Measurements from ENCODE around the gene KCND2.

The KCND2 gene

DNA sequence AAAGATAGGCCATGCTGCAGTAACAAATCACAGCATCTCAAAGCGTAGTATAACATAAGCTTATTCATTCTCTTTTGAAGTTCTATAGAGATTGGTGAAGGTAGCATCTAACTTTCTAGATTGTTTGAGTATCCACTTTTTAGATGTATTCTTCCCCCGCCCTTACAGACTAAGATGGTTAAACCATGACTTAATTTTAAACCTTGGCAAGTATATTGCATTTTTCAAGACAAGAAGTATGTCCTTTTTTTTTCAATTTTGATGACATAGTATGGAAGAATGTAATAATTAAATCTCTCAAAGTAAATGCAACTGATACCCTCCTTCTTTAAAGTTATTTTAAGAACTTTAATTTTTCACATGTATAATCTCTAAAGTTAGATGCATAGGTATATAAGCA lies 190.0 kb downstream of the KCND2 start:
- TF ChIP-seq POLR2A (IDR thresholded peaks at IDR 0.05; ENCODE audit: low read length) (no peak), GATA1 (IDR thresholded peaks at IDR 0.05; ENCODE audit: low read depth, low read length) (no peak)
- no peak for DNase-seq

DNA sequence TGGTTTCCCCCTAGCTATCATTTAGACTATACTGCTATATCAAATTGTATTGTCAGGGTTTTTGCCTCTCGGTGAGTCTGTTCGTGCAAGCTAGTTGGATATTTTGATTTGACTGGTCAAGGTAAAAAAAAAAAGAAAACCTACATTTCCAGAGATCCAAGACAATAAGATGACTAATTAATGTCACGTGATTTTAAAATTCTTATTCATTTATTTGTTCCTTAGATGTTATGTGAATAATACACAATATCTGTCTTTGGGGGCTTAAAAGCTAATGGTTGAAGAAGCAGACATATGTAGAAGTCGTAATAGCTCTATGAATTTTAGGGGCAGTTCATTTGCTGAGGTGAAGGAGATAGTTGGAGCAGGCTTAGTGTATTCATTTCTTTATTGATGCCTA lies 191.1 kb downstream of the KCND2 start:
- TF ChIP-seq GATA1 (IDR thresholded peaks at IDR 0.05; ENCODE audit: low read depth, low read length), result no peak
- no peak for DNase-seq

DNA sequence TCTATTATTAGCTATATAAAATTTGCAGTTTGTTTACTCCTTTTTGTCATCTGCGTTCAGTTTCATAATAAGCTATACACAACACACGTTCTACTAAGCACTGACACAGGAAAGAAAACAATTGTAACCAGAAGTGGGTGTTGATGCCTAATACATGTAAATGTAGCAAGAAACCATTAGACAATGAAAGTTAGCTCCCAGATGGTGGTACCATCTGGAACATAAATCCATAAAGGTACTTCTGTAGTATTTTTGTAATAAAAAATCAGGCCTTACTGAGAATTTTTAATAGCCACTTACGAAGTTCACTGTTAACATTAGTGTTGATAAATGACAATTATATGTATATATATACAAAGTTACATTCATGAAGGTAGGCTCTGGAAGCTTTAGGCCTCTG lies 194.7 kb downstream of the KCND2 start:
- DNase-seq, result no peak
- TF ChIP-seq POLR2A (IDR thresholded peaks at IDR 0.05; ENCODE audit: low read length) (no peak), GATA1 (IDR thresholded peaks at IDR 0.05; ENCODE audit: low read depth, low read length) (no peak)

DNA sequence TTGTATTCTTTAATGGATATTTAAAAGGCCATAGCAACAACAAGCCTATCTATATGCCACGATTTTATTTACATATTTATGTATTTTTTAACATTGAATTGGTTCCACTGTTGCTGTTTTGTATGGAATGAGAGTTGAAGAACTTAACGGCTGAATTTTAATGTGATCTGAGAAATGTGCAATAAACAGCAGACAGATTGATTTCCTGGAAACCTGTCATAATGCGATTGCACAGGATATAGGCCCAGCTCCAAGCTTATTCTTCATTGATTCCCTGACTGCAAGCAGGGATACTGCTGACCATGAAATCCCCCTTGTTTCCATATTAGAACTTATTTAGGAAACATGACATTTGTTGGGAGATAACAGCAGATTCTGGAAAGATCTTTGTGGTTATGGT lies 195.6 kb downstream of the KCND2 start:
- no peak for DNase-seq
- TF ChIP-seq GATA1 (IDR thresholded peaks at IDR 0.05; ENCODE audit: low read depth, low read length) (no peak), POLR2A (IDR thresholded peaks at IDR 0.05; ENCODE audit: low read length) (no peak)

DNA sequence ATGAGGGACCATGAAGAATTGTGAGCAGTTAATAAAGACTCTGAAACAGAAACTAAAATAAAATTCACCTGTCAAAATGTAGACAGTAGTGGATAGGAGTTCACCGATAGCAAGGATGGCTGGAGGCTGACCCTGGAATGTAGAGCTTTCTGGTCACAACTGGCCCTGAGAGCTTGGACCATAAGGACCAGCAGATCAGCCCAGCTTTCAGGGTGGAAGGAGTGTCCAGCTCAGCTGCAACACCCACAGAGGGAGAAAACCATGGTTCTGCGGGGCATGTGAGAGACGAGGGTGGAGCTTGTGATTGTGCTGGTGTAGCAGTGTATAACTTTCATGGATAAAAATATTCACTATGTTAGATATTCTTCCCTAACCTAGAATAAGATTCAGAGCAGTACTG lies 199.9 kb downstream of the KCND2 start:
- DNase-seq, result no peak
- no peak for TF ChIP-seq GATA1 (IDR thresholded peaks at IDR 0.05; ENCODE audit: low read depth, low read length)
- TF ChIP-seq POLR2A (IDR thresholded peaks at IDR 0.05; ENCODE audit: low read length), result no peak

DNA sequence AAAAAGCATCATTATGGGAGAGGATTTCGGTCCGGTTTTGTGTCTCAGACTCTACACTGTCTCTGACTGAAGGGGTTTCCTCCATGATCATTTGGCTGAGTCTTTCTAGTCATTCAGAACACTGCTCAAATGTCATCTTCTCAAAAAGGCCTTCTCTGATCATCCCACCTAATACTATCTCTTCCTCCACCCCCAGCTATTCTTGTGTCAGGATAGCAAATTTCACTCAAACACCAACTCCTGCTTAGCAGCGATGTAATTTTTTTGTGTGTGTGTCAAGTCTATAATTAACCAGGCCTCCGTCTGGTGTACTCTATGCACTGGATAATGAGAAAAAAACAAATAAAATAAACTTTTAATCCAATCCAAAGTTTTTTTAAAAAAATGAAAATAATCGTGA lies 200.4 kb downstream of the KCND2 start:
- DNase-seq, result no peak
- TF ChIP-seq POLR2A (IDR thresholded peaks at IDR 0.05; ENCODE audit: low read length), result no peak
- no peak for TF ChIP-seq GATA1 (IDR thresholded peaks at IDR 0.05; ENCODE audit: low read depth, low read length)

DNA sequence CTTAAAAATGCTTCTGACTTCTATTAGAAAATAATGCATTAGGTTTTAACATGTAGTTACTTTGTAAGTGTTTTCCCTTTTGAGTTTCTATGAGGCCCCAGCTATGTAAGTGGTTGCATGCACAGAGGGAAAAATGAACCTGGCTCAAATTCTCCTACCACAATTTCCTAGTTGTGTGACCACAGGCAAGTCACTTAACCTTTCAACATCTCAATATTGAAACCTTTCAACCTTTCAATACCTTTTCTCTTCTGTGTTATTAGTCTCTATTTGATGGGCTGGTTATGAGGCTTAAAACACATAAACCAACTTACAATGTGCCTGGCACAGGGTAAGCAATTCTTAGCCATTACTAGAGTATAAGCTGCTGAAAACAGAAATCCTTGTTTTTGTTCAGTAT lies 203.0 kb downstream of the KCND2 start:
- no peak for TF ChIP-seq POLR2A (IDR thresholded peaks at IDR 0.05; ENCODE audit: low read length)
- TF ChIP-seq GATA1 (IDR thresholded peaks at IDR 0.05; ENCODE audit: low read depth, low read length), result no peak
- no peak for DNase-seq

DNA sequence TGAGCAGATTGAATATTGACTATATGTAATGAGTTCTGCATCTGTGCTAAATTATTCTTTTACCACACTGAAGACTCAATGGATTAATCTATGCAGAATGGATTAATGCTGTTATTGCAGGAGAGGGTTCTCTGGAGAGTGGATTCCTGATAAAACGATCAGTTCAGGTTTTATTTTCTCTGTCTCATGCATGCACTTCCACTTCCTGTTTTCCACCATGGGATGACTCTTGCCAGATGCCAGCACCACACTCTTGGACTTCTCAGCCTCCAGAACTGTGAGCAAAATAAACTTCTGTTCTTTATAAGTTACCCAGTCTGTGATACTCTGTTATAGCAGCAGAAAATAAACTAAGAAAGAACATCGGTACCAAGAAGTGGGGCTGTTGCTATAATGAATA lies 207.5 kb downstream of the KCND2 start:
- TF ChIP-seq POLR2A (IDR thresholded peaks at IDR 0.05; ENCODE audit: low read length) (no peak), GATA1 (IDR thresholded peaks at IDR 0.05; ENCODE audit: low read depth, low read length) (no peak)
- DNase-seq, result no peak

DNA sequence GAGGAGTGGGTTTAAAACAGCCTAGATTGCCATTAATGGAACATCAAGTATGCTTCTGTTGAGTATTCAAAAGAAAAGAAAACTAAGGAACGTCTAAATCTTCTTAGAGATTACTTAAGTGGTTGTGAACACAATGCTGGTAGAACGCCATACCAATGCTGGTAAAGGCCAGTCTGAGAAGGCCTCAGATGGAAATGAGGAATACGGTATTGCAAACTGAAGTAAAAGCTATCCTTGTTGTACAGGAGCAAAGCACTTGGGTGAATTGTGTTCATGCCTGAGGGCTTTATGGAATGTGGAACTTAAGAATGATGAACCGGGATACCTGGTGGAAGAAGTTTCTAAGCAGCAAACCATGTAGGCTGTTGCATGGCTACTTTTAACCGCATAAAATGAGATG lies 208.0 kb downstream of the KCND2 start:
- no peak for TF ChIP-seq GATA1 (IDR thresholded peaks at IDR 0.05; ENCODE audit: low read depth, low read length)
- TF ChIP-seq POLR2A (IDR thresholded peaks at IDR 0.05; ENCODE audit: low read length), result no peak
- DNase-seq, result no peak

DNA sequence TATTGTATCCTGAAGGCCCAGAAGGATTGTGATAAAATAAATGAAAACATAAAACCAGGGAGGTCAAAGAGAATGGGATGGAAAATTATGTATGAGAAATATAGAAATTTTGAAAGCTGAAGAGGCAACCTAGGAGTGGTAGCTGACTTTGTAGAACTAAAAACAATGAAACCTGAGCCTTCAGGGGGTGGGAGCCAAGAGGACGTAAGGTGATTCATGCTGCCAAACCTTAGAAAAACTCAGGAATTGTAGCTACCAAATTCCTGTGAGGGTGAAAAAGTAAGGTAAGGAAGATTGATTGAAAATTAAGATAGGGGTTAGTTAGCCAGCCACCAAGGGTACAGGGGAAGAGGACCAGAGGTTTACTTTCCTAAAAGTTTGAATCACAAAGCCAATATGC lies 213.2 kb downstream of the KCND2 start:
- no peak for DNase-seq

DNA sequence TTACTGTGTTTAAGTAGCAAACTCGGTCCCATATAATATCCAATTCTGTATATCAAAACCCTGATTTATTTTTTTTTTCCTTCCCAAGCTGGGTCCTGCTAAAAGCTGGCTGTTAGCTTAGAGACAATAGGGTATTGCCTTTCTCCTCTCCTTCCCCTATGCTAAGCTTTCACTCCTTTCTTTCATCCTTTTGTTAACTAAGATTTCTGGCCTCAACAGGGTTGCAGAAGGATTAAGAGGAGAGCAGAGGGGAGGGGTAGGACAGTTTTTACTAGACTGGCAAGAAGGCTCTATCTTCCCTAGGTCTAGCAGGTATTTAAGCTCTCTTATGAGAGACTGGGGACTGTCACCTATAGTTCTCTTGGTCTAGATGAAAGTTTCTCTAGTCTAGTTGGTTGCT lies 229.2 kb downstream of the KCND2 start:
- no peak for DNase-seq
- TF ChIP-seq POLR2A (IDR thresholded peaks at IDR 0.05; ENCODE audit: low read length) (no peak), GATA1 (IDR thresholded peaks at IDR 0.05; ENCODE audit: low read depth, low read length) (no peak)

More for the DNA sequence above, 213.2 kb downstream of the KCND2 start:
- no peak for TF ChIP-seq GATA1 (IDR thresholded peaks at IDR 0.05; ENCODE audit: low read depth, low read length)
- no peak for TF ChIP-seq POLR2A (IDR thresholded peaks at IDR 0.05; ENCODE audit: low read length)

DNA sequence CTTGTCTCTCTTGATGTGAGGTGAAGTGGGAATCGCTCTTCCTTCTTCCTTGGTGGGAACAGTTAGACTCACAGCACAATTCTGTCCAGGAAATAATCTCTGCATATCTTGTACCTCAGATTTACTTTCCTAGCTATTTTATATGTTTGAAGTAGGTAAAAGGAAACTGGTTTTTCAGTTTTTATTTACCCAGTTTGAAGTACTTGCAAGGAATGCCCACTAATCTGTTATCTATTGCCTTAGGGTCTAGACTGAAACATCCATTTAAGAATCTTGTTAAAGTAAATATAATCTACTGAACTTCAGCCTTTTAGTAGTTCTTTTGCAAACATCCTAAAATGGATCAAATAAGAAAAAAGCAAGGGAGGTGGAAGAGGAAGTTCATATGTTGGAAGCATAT lies 229.8 kb downstream of the KCND2 start:
- no peak for DNase-seq
- TF ChIP-seq POLR2A (IDR thresholded peaks at IDR 0.05; ENCODE audit: low read length) (no peak), GATA1 (IDR thresholded peaks at IDR 0.05; ENCODE audit: low read depth, low read length) (no peak)

DNA sequence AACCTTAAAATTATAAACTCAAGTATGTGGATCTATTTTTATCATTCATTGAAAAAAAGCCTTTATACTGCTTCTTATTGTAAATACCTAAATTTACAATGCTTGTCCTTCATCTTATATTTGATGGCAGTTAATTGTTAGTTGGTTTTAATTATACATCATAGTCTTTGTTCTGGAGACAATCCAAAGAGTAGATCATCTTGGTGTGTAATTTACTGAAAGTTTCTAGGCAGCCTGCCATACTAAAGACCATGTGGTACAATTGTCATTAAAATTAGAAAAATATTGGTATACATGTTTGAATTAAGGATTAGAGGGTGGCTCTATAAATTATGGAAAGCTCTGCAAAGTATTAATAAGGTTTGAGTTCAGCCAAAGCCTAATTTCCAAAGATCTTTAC lies 231.4 kb downstream of the KCND2 start:
- no peak for DNase-seq
- TF ChIP-seq POLR2A (IDR thresholded peaks at IDR 0.05; ENCODE audit: low read length), result no peak

DNA sequence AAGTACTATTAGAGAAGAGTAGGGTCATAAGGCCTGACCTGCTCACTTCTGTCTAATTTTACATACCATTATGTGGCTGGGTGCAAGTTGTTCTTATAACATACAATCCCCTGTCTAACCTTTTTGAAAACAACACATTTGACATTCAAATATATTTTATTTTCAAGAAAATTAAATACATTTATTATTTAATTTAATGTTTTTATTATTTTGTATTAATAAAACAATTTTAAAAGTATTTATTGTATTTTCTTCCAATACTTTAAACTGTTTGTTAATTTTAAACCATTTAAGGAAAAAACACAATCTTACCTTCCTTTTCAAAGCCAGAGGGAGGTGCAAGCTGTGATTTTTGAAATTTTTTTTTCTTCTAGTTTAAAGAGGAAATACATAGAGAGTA lies 232.8 kb downstream of the KCND2 start:
- no peak for DNase-seq
- no peak for TF ChIP-seq GATA1 (IDR thresholded peaks at IDR 0.05; ENCODE audit: low read depth, low read length)
- TF ChIP-seq POLR2A (IDR thresholded peaks at IDR 0.05; ENCODE audit: low read length), result no peak

DNA sequence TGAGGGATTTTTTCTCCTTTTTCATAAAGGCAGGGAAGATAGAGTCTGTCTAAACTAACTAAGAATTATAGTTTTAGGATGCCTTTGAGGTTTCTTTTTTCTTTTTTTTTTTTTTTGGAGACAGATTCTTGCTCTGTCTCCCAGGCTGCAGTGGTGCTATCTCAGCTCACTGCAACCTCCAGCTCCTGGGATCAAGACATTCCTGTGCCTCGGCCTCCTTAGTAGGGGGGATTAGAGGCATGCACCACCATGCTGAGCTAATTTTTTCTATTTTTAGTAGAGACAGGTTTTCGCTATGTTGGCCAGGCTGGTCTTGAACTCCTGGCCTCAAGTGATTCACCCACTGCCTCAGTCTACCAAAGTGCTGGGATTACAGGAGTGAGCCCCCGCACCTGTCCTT lies 239.7 kb downstream of the KCND2 start:
- no peak for DNase-seq
- TF ChIP-seq POLR2A (IDR thresholded peaks at IDR 0.05; ENCODE audit: low read length), result no peak
- TF ChIP-seq GATA1 (IDR thresholded peaks at IDR 0.05; ENCODE audit: low read depth, low read length), result no peak

DNA sequence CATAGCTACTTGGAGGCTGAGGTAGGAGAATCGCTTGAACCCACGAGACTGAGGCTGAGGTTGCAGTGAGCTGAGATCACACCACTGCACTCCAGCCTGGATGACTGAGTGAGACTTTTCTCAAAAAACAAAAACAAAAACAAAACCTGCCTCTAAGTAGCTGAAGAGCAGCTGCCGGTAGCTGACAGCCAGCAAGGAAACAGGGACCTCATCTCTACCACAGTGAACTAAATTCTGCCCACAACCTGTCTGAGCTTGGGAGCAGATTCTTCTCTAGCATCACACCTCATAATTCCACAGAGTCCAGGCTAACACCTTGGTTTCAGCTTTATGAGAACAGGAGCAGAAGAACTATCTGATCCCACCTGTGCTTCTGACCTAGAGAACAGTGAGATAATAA lies 246.2 kb downstream of the KCND2 start:
- no peak for DNase-seq
- TF ChIP-seq POLR2A (IDR thresholded peaks at IDR 0.05; ENCODE audit: low read length) (no peak), GATA1 (IDR thresholded peaks at IDR 0.05; ENCODE audit: low read depth, low read length) (no peak)

Measured in erythroblast (primary cell).